K562 (cell line): ENCODE measurements around the gene SEPHS2. TPM values are rescaled to one million over a fixed set of nuclear protein-coding genes. Genes with fewer than 3 reads are reported as not detected.
A peak's percentile ranks its signal among the peaks of the same experiment; 100 is the strongest.

Experiments
- BACH1 ChIP-seq: fragments of 200-800 bp; sonication (Bioruptor generic); IDR thresholded peaks from 2 replicates; pipeline ENCODE4 v1.6.1; 2016; ENCODE audit warnings: missing genetic modification characterization, missing compliant biosample characterization
- E2F3 ChIP-seq: fragments of 250-450 bp; sonication (Bioruptor Pico); IDR thresholded peaks from 2 replicates; pipeline ENCODE4 v1.4.0; 2020; ENCODE audit warnings: mild to moderate bottlenecking
- JUN ChIP-seq, 2 experiments: sonication (generic) in 1 of 2; formaldehyde crosslinking in 1 of 2; IDR thresholded peaks; 2 replicates each; pipeline versions ENCODE4 v1.6.1 to v1.8.0; 2012 to 2022; ENCODE audit warnings: borderline replicate concordance in 2 of 2, mild to moderate bottlenecking in 2 of 2, improper control_type of control experiment in 1 of 2, low read depth in 1 of 2, low read length in 1 of 2, missing genetic modification reagents in 1 of 2
- MIER1 ChIP-seq: fragments of 450-650 bp; IDR thresholded peaks from 2 replicates; pipeline ENCODE4 v1.6.1; 2016; ENCODE audit warnings: antibody characterized with exemption, mild to moderate bottlenecking, low read depth
- NCOA4 ChIP-seq: fragments of 450-650 bp; IDR thresholded peaks from 2 replicates; pipeline ENCODE4 v1.6.1; 2018; ENCODE audit warnings: mild to moderate bottlenecking; ENCODE audit not compliant: partially characterized antibody
- POU5F1 ChIP-seq: fragments of 150-350 bp; IDR thresholded peaks from 2 replicates; pipeline ENCODE4 v1.6.1; 2014; ENCODE audit warnings: borderline replicate concordance, low read length, low read depth, mild to moderate bottlenecking; ENCODE audit not compliant: partially characterized antibody
- RBM39 ChIP-seq: fragments of 200-400 bp; formaldehyde crosslinking; optimal IDR thresholded peaks from 2 replicates; pipeline ENCODE3; 2018; ENCODE audit warnings: low read depth, low read length
- SETDB1 ChIP-seq: IDR thresholded peaks from one replicate; pipeline ENCODE4 v1.6.1; 2012; ENCODE audit warnings: low read length, control low read depth, inconsistent platforms
- ZBTB8A ChIP-seq: fragments of 450-650 bp; IDR thresholded peaks from 2 replicates; pipeline ENCODE4 v1.6.1; 2018; ENCODE audit warnings: mild to moderate bottlenecking, moderate library complexity; ENCODE audit not compliant: partially characterized antibody
- polyA plus RNA-seq, 8 experiments: library from polyadenylated mRNA; depleted of rRNA in 4 of 8; stranded (reverse) in 5 of 8; unstranded in 3 of 8; fragments of >200 nt; fragmentation: Nextera tagmentation in 2 of 8; fragmentation: Illumina TruSeq in 1 of 8; extraction: Ambion mirVana in 2 of 8; extraction: Trizol in 1 of 8; gene quantifications; 2 replicates each; pipeline versions ENCODE4 v1.2.1 to v1.2.3, GENCODE V29; 2011 to 2014; ENCODE audit warnings: inconsistent platforms in 1 of 8, missing spikeins in 1 of 8
- total RNA-seq, 7 experiments: library from RNA; depleted of rRNA in 6 of 7; stranded (reverse); fragments of >200 nt in 6 of 7; fragmentation: Illumina TruSeq in 2 of 7; extraction: Trizol in 2 of 7; gene quantifications; 2 replicates each; pipeline versions ENCODE4 v1.2.1 to v1.2.3, GENCODE V29; 2011 to 2021; ENCODE audit warnings: low replicate concordance in 1 of 7
- TF ChIP-seq, protein P1 (sequence below), 2 experiments: fragments of 450-650 bp in 1 of 2; sonication (generic) in 1 of 2; formaldehyde crosslinking in 1 of 2; IDR thresholded peaks; 2 replicates each; pipeline versions ENCODE4 v1.7.1 to v1.9.0; 2016 to 2022; ENCODE audit warnings: inconsistent platforms in 1 of 2, mild to moderate bottlenecking in 1 of 2, missing genetic modification reagents in 1 of 2
- TF ChIP-seq, protein P2 (sequence below): fragments of 250-450 bp; sonication (Bioruptor Pico); IDR thresholded peaks from 2 replicates; pipeline ENCODE4 v1.5.0; 2021; ENCODE audit warnings: mild to moderate bottlenecking, borderline replicate concordance
- TF ChIP-seq, protein P3 (sequence below), 2 experiments: fragments of 450-650 bp in 1 of 2; sonication (generic) in 1 of 2; formaldehyde crosslinking in 1 of 2; IDR thresholded peaks in 1 of 2; conservative IDR thresholded peaks in 1 of 2; 2 replicates each; pipeline versions ENCODE4 v1.6.1 to v1.8.1; 2016 to 2023; ENCODE audit warnings: mild to moderate bottlenecking in 2 of 2, moderate library complexity in 2 of 2, inconsistent platforms in 1 of 2, missing genetic modification reagents in 1 of 2

SEPHS2 gene
- total and polyA plus RNA-seq, 9 of the 15 experiments (the other 6 are each of a cell fraction or from before 2014, with no cell fraction given) = 20.9 to 90.6 (median 43.4) TPM

DNA sequence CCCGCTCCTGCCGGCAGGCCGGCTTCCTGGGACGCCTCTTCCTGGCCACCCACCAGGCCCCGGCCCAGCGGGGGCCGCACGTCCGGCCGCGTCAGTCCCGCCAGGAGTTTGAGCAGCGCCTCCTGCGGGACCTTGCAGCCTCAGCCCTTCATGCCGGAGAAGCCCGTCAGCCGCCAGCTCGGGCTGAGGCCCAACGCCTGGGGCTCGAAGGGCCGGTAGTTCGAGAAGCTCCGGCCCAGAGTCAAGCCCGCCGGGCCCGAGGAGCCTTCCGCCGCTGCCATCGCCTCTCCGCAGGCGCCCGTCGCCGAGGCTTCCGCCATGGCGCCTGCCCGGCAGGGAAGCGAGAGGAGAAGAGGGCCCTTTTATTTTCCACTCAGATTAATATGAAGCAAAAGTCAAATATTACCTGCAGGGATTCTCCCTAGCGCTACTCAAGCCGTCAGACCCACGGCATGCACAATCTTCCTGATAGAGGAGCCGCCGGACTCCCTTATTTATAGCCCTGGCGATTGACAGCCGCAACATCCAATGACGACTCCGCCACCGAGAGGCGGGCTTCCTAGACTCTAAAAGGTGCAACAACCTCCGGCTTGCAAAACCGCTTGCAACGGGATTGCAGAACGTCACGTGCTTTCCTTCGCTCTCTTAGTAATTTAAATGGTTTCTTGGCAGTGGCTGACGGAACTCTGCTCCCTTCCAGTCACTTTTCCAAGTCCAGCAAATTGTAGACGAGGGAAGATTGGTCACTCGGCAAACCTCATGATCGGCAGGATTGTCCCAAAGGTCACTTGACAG is at the start of gene SEPHS2 (continued):
- TF ChIP-seq, protein P1, sequence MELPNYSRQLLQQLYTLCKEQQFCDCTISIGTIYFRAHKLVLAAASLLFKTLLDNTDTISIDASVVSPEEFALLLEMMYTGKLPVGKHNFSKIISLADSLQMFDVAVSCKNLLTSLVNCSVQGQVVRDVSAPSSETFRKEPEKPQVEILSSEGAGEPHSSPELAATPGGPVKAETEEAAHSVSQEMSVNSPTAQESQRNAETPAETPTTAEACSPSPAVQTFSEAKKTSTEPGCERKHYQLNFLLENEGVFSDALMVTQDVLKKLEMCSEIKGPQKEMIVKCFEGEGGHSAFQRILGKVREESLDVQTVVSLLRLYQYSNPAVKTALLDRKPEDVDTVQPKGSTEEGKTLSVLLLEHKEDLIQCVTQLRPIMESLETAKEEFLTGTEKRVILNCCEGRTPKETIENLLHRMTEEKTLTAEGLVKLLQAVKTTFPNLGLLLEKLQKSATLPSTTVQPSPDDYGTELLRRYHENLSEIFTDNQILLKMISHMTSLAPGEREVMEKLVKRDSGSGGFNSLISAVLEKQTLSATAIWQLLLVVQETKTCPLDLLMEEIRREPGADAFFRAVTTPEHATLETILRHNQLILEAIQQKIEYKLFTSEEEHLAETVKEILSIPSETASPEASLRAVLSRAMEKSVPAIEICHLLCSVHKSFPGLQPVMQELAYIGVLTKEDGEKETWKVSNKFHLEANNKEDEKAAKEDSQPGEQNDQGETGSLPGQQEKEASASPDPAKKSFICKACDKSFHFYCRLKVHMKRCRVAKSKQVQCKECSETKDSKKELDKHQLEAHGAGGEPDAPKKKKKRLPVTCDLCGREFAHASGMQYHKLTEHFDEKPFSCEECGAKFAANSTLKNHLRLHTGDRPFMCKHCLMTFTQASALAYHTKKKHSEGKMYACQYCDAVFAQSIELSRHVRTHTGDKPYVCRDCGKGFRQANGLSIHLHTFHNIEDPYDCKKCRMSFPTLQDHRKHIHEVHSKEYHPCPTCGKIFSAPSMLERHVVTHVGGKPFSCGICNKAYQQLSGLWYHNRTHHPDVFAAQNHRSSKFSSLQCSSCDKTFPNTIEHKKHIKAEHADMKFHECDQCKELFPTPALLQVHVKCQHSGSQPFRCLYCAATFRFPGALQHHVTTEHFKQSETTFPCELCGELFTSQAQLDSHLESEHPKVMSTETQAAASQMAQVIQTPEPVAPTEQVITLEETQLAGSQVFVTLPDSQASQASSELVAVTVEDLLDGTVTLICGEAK (IDR thresholded peaks at IDR 0.05) = peak; percentile 37; the same call in 1 of the 2 replicates
- TF ChIP-seq, protein P1 (CRISPR knock-in tag; IDR thresholded peaks at IDR 0.05) = no peak; the same call in 1 of the 2 replicates
- no peak for TF ChIP-seq POU5F1
- no peak for TF ChIP-seq SETDB1
- no peak for TF ChIP-seq MIER1
- TF ChIP-seq, protein P2, sequence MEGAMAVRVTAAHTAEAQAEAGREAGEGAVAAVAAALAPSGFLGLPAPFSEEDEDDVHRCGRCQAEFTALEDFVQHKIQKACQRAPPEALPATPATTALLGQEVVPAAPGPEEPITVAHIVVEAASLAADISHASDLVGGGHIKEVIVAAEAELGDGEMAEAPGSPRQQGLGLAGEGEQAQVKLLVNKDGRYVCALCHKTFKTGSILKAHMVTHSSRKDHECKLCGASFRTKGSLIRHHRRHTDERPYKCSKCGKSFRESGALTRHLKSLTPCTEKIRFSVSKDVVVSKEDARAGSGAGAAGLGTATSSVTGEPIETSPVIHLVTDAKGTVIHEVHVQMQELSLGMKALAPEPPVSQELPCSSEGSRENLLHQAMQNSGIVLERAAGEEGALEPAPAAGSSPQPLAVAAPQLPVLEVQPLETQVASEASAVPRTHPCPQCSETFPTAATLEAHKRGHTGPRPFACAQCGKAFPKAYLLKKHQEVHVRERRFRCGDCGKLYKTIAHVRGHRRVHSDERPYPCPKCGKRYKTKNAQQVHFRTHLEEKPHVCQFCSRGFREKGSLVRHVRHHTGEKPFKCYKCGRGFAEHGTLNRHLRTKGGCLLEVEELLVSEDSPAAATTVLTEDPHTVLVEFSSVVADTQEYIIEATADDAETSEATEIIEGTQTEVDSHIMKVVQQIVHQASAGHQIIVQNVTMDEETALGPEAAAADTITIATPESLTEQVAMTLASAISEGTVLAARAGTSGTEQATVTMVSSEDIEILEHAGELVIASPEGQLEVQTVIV (CRISPR knock-in tag) = 0 out of 2 replicates have a peak, but pooled peaks have one; percentile 24
- TF ChIP-seq ZBTB8A = no peak
- TF ChIP-seq BACH1 = no peak
- peak; percentile 76; the same call in 1 of the 2 replicates for TF ChIP-seq JUN (IDR thresholded peaks at IDR 0.05; ENCODE audit: borderline replicate concordance, low read depth, low read length)
- no peak for TF ChIP-seq JUN (CRISPR knock-in tag; IDR thresholded peaks at IDR 0.05; ENCODE audit: borderline replicate concordance)
- TF ChIP-seq RBM39 = no peak
- TF ChIP-seq, protein P3, sequence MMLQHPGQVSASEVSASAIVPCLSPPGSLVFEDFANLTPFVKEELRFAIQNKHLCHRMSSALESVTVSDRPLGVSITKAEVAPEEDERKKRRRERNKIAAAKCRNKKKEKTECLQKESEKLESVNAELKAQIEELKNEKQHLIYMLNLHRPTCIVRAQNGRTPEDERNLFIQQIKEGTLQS (IDR thresholded peaks at IDR 0.05) = peak; percentile 74
- TF ChIP-seq, protein P3 (CRISPR knock-in tag; conservative IDR thresholded peaks at IDR 0.05) = peak; percentile 46; the same call in 1 of the 2 replicates
- TF ChIP-seq E2F3 (CRISPR knock-in tag) = peak; percentile 30; the same call in 1 of the 2 replicates
- no peak for TF ChIP-seq NCOA4
